ENCODE data around the gene DYTN.

The DYTN gene

GRCh38 chr2:206696910-206697309 is 21.3 kb downstream of the DYTN start:
- no peak for DNase-seq

GRCh38 chr2:206693399-206694137 is 24.6 kb downstream of the DYTN start:
- peak; percentile 59 for DNase-seq

- DNase-seq = no peak
Measured at GRCh38 chr2:206692971-206693370, 25.2 kb downstream of the DYTN start.

- DNase-seq = no peak
Measured at GRCh38 chr2:206688990-206689389, 29.2 kb downstream of the DYTN start.

GRCh38 chr2:206688453-206688852 is 29.7 kb downstream of the DYTN start:
- no peak for DNase-seq

- DNase-seq = no peak
Measured at GRCh38 chr2:206683546-206683945, 34.6 kb downstream of the DYTN start.

- no peak for DNase-seq
Measured at GRCh38 chr2:206670531-206671319, 47.5 kb downstream of the DYTN start.

- no peak for DNase-seq
Measured at GRCh38 chr2:206665251-206665650, 52.9 kb downstream of the DYTN start.

GRCh38 chr2:206657087-206657486 is 61.1 kb downstream of the DYTN start:
- DNase-seq = no peak

- DNase-seq = no peak
Measured at GRCh38 chr2:206647985-206648384, 70.2 kb downstream of the DYTN start.

- no peak for DNase-seq
Measured at GRCh38 chr2:206642075-206643025, 75.8 kb downstream of the DYTN start, which contains the start of gene FAM237A. Gene FAM237A, plus strand, starts transcription at chr2:206642487. Its CDS starts 1,750 bp downstream, at chr2:206644237.

GRCh38 chr2:206641226-206641625 is 77.0 kb downstream of the DYTN start:
- no peak for DNase-seq

GRCh38 chr2:206639636-206640035 is 78.6 kb downstream of the DYTN start:
- no peak for DNase-seq

- no peak for DNase-seq
Measured at GRCh38 chr2:206635015-206635414, 83.2 kb downstream of the DYTN start.

- no peak for DNase-seq
Measured at GRCh38 chr2:206631340-206631739, 86.9 kb downstream of the DYTN start.

- no peak for DNase-seq
Measured at GRCh38 chr2:206627632-206628031, 90.6 kb downstream of the DYTN start.

- no peak for DNase-seq
Measured at GRCh38 chr2:206626108-206626507, 92.1 kb downstream of the DYTN start.

GRCh38 chr2:206619011-206619410 is 99.2 kb downstream of the DYTN start:
- no peak for DNase-seq

- no peak for DNase-seq
Measured at GRCh38 chr2:206616151-206616550, 102.0 kb downstream of the DYTN start.

GRCh38 chr2:206615417-206616089 is 102.6 kb downstream of the DYTN start:
- no peak for DNase-seq

GRCh38 chr2:206614811-206615210 is 103.4 kb downstream of the DYTN start:
- DNase-seq = no peak

GRCh38 chr2:206611736-206612135 is 106.5 kb downstream of the DYTN start:
- no peak for DNase-seq
